Endodermal cell (in vitro differentiated cells): Measurements from ENCODE around the gene ST7. TPM values are rescaled to one million over a fixed set of nuclear protein-coding genes. Genes with fewer than 3 reads are reported as not detected.

Experiments used
- DNase-seq: peaks from one replicate; pipeline ENCODE4 v3.0.0-alpha.2; 2017
- H3K27ac ChIP-seq: 2 replicates; pipeline ENCODE4 v1.5.1; 2013; ENCODE audit warnings: mild to moderate bottlenecking, low read depth, low read length, moderate library complexity
- H3K27me3 ChIP-seq: 2 replicates; pipeline ENCODE4 v1.6.1; 2013; ENCODE audit warnings: mild to moderate bottlenecking, low read length, moderate library complexity; ENCODE audit not compliant: insufficient read depth, control insufficient read depth, poor library complexity, severe bottlenecking
- H3K36me3 ChIP-seq: 2 replicates; pipeline ENCODE4 v1.7.0; 2013; ENCODE audit warnings: mild to moderate bottlenecking, low read length, moderate library complexity; ENCODE audit not compliant: control insufficient read depth, insufficient read depth
- H3K4me1 ChIP-seq: one replicate; pipeline ENCODE4 v1.7.0; 2013; ENCODE audit warnings: low read length; ENCODE audit not compliant: control insufficient read depth, insufficient read depth
- H3K4me3 ChIP-seq: 2 replicates; pipeline ENCODE4 v1.5.1; 2013; ENCODE audit warnings: mild to moderate bottlenecking, low read length, moderate library complexity
- H3K9ac ChIP-seq: 2 replicates; pipeline ENCODE4 v1.6.1; 2013; ENCODE audit warnings: mild to moderate bottlenecking, low read length, moderate library complexity; ENCODE audit not compliant: poor library complexity, severe bottlenecking; ENCODE audit errors: extremely low read depth
- H3K9me3 ChIP-seq: 2 replicates; pipeline ENCODE4 v1.6.1; 2013; ENCODE audit warnings: mild to moderate bottlenecking, low read length, moderate library complexity; ENCODE audit not compliant: control insufficient read depth
- H3K27ac Mint-ChIP-seq: 2 replicates; pipeline ENCODE4 v1.8.0; 2020; ENCODE audit warnings: mixed read lengths
- H3K27me3 Mint-ChIP-seq: 2 replicates; pipeline ENCODE4 v1.8.0; 2021; ENCODE audit warnings: mild to moderate bottlenecking, mixed read lengths; ENCODE audit not compliant: insufficient read depth
- H3K36me3 Mint-ChIP-seq: 2 replicates; pipeline ENCODE4 v1.8.0; 2020; ENCODE audit warnings: low read depth, mixed read lengths
- H3K4me1 Mint-ChIP-seq: 2 replicates; pipeline ENCODE4 v1.8.0; 2020; ENCODE audit warnings: mixed read lengths
- H3K4me3 Mint-ChIP-seq: 2 replicates; pipeline ENCODE4 v1.8.0; 2020; ENCODE audit warnings: mild to moderate bottlenecking, moderate library complexity, mixed read lengths
- H3K9me3 Mint-ChIP-seq: 2 replicates; pipeline ENCODE4 v1.8.0; 2020; ENCODE audit warnings: mild to moderate bottlenecking, mixed read lengths
- CTCF ChIP-seq: fragments of 200-600 bp; sonication (generic); conservative IDR thresholded peaks from 2 replicates; pipeline ENCODE4 v1.5.0; 2021; ENCODE audit warnings: antibody characterized with exemption, mild to moderate bottlenecking
- WGBS, 2 experiments: methylation state at CpG; one replicate each; pipeline versions ENCODE4 v1.1.5 to v1.1.7; 2013; ENCODE audit warnings: missing lambda C conversion rate in 2 of 2, mixed read lengths in 1 of 2; ENCODE audit not compliant: insufficient coverage in 1 of 2, insufficient read length in 1 of 2; 5-methylcytosine and 5-hydroxymethylcytosine counted together
- total RNA-seq, 2 donors: library from RNA; stranded (reverse); fragmentation: NEBNext Ultra II Directional in 1 of 2; extraction: Animal tissue kit (Norgen Biotek cat#: 25700) in 1 of 2; gene quantifications; 2 replicates in 1 of 2; 3 replicates in 1 of 2; pipeline ENCODE4 v1.2.1, GENCODE V29; 2021

Gene ST7
- total RNA-seq, 2 donors from 2014 or later: 6.4 to 8.9 TPM

- H3K4me3 Mint-ChIP-seq: no peak overlapping the region
- Histone ChIP-seq H3K27ac (no peak overlapping the region), H3K9me3 (no peaks in the 10 kb centered on the region), H3K4me3 (no peak overlapping the region), H3K4me1 (no peaks in the 10 kb centered on the region), H3K9ac (no peak overlapping the region), H3K36me3 (no peaks in the 10 kb centered on the region), H3K27me3 (no peaks in the 10 kb centered on the region)
- no peaks in the 10 kb centered on the region for H3K9me3 Mint-ChIP-seq
- peaks cover 5% of the 10 kb centered on the region for H3K4me1 Mint-ChIP-seq
- H3K36me3 Mint-ChIP-seq: no peaks in the 10 kb centered on the region
- no peaks in the 10 kb centered on the region for H3K27me3 Mint-ChIP-seq
- no peak for TF ChIP-seq CTCF
- DNase-seq: no peak
- no peak overlapping the region for H3K27ac Mint-ChIP-seq
- 80 to 100% methylated on average over 1 to 2 of the region's 2 CpGs for WGBS, 2 experiments
Measured at GRCh38 chr7:117163101-117163500, 209.8 kb downstream of the ST7 start.

- H3K4me1 ChIP-seq: no peaks in the 10 kb centered on the region
- no peaks in the 10 kb centered on the region for H3K9me3 Mint-ChIP-seq
- no peak overlapping the region for H3K4me3 Mint-ChIP-seq
- no peaks in the 10 kb centered on the region for H3K9me3 ChIP-seq
- no peak overlapping the region for H3K27ac Mint-ChIP-seq
- peaks cover 5% of the 10 kb centered on the region for H3K4me1 Mint-ChIP-seq
- no peaks in the 10 kb centered on the region for H3K27me3 Mint-ChIP-seq
- no peaks in the 10 kb centered on the region for H3K27me3 ChIP-seq
- H3K36me3 Mint-ChIP-seq: no peaks in the 10 kb centered on the region
- no peak overlapping the region for H3K27ac ChIP-seq
- TF ChIP-seq CTCF: no peak
- 91% methylated on average over 2 of the region's 2 CpGs; no CpG with 5 or more reads in 1 of the 2 experiments for WGBS, 2 experiments
- H3K9ac ChIP-seq: no peak overlapping the region
- no peaks in the 10 kb centered on the region for H3K36me3 ChIP-seq
- H3K4me3 ChIP-seq: no peak overlapping the region
- DNase-seq: no peak
Measured at GRCh38 chr7:117164620-117165019, 211.3 kb downstream of the ST7 start.

- Mint-ChIP-seq H3K9me3 (no peaks in the 10 kb centered on the region), H3K4me3 (no peak overlapping the region), H3K27me3 (no peaks in the 10 kb centered on the region), H3K27ac (no peak overlapping the region), H3K36me3 (no peaks in the 10 kb centered on the region), H3K4me1 (peaks cover 5% of the 10 kb centered on the region)
- H3K27me3 ChIP-seq: no peaks in the 10 kb centered on the region
- no peak overlapping the region for H3K4me3 ChIP-seq
- H3K9me3 ChIP-seq: no peaks in the 10 kb centered on the region
- no peaks in the 10 kb centered on the region for H3K36me3 ChIP-seq
- no peak overlapping the region for H3K27ac ChIP-seq
- H3K4me1 ChIP-seq: no peaks in the 10 kb centered on the region
- TF ChIP-seq CTCF: no peak
- WGBS, 2 experiments: 89 to 96% methylated on average over 3 to 4 of the region's 4 CpGs
- DNase-seq: no peak
- H3K9ac ChIP-seq: no peak overlapping the region
Measured at GRCh38 chr7:117165656-117166055, 212.4 kb downstream of the ST7 start.
